GM19467 (cell line): ENCODE data around the gene RASA1.

Experiments
- ATAC-seq: cut with Tn5 transposase; IDR thresholded peaks from one replicate; pipeline ENCODE4 v1.9.1; 2021; ENCODE audit warnings: mild to moderate bottlenecking, moderate library complexity; ENCODE audit not compliant: unreplicated experiment

RASA1 gene

GRCh38 chr5:87438231-87438630 lies 170.5 kb downstream of the RASA1 start:
- ATAC-seq, result no peak
